ENCODE results near the gene ASB2. TPM values are rescaled to one million over a fixed set of nuclear protein-coding genes. Genes with fewer than 3 reads are reported as not detected.

The ASB2 gene
- total and polyA plus RNA-seq, 2 of the 13 experiments (the other 11 are each of a cell fraction or from before 2014, with no cell fraction given) = 0.82 to 4.1 TPM

- no peak for TF ChIP-seq BORCS8-MEF2B (CRISPR knock-in tag; IDR thresholded peaks at IDR 0.05)
- no peak for TF ChIP-seq IKZF1 (IDR thresholded peaks at IDR 0.05)
- no peak for TF ChIP-seq ZNF264 (CRISPR knock-in tag; IDR thresholded peaks at IDR 0.05)
- no peak for TF ChIP-seq NR2F6 (IDR thresholded peaks at IDR 0.05)
- no peak for TF ChIP-seq NR2F6 (CRISPR knock-in tag; IDR thresholded peaks at IDR 0.05)
- no peak for TF ChIP-seq IKZF4 (CRISPR knock-in tag; IDR thresholded peaks at IDR 0.05; ENCODE audit: borderline replicate concordance, low read depth, not compliant biosample characterization)
Measured at GRCh38 chr14:94010625-94011024, 34.3 kb upstream of the ASB2 start (continued).

GRCh38 chr14:94009767-94010166 is 33.4 kb upstream of the ASB2 start:
- no peak for ATAC-seq

GRCh38 chr14:94008234-94008633 is 31.9 kb upstream of the ASB2 start:
- ChIA-PET CTCF (ENCODE audit: low intra/inter-chr PET ratio, low total read pairs) (no interaction called here), POLR2A (no interaction called here)
- no peak overlapping the region for H3K27ac ChIP-seq (ENCODE audit: extremely low read length, insufficient read depth, low read length)
- no peak overlapping the region for H2AFZ ChIP-seq (ENCODE audit: low read length)
- H3K9me3 ChIP-seq (ENCODE audit: low read length) = no peaks in the 10 kb centered on the region
- no peaks in the 10 kb centered on the region for H4K20me1 ChIP-seq (ENCODE audit: insufficient read depth, low read length)
- H3K27me3 ChIP-seq (ENCODE audit: control insufficient read depth in 1 of 2, insufficient read depth in 2 of 2, low read length in 2 of 2) = no peaks in the 10 kb centered on the region; a peak in 1 of 5 replicates
- no peaks in the 10 kb centered on the region for H3K79me2 ChIP-seq (ENCODE audit: insufficient read depth, low read length)
- intact Hi-C loops (cut with micrococcal nuclease; ENCODE audit: unreplicated experiment) = no loop called here
- no peaks in the 10 kb centered on the region for H3K36me3 ChIP-seq (replicated peaks in 1 of 2; ENCODE audit: control insufficient read depth in 1 of 2, insufficient read depth in 2 of 2, low read length in 2 of 2)
- ATAC-seq (no peak), DNase-seq (ENCODE audit: low spot score) (no peak), FAIRE-seq (no peak)
- in situ Hi-C loops (cut with HindIII; ENCODE audit: extremely low pct_ligation_motif_present, low pct_unique_long_range_greater_than_20kb) = no loop called here
- no peak overlapping the region for H3K4me2 ChIP-seq (ENCODE audit: low read depth, low read length)
- no TSS peak for BruUV-seq (replicated peaks)
- no peak overlapping the region for H3K9ac ChIP-seq (ENCODE audit: insufficient read depth, low read depth, low read length)
- H3K4me1 ChIP-seq (ENCODE audit: insufficient read depth, low read length) = peaks cover 48% of the 10 kb centered on the region
- 44% methylated on average over 3 of the region's 3 CpGs for WGBS (ENCODE audit: low lambda C conversion rate)
- TF ChIP-seq ZNF17 (CRISPR knock-in tag; IDR thresholded peaks at IDR 0.05) (no peak), ZNF460 (CRISPR knock-in tag; IDR thresholded peaks at IDR 0.05; ENCODE audit: borderline replicate concordance) (no peak), ELF3 (CRISPR knock-in tag; IDR thresholded peaks at IDR 0.05) (no peak), SOX6 (IDR thresholded peaks at IDR 0.05) (no peak), SOX6 (CRISPR knock-in tag; IDR thresholded peaks at IDR 0.05) (no peak), ZNF768 (CRISPR knock-in tag; IDR thresholded peaks at IDR 0.05) (peak; percentile 88)
- H3K4me3 ChIP-seq (replicated peaks in 1 of 3; ENCODE audit: insufficient read depth in 1 of 3, low read depth in 2 of 3, low read length in 3 of 3) = no peak overlapping the region

More at GRCh38 chr14:94009767-94010166, 33.4 kb upstream of the ASB2 start:
- no peak for TF ChIP-seq ZNF510 (CRISPR knock-in tag; IDR thresholded peaks at IDR 0.05; ENCODE audit: low read depth)
- peak in 1 of 2 experiments; percentile 32; a peak in 2 of 4 replicates for TF ChIP-seq MAFK (conservative IDR thresholded peaks at IDR 0.05 in 1 of 2, IDR thresholded peaks at IDR 0.05 in 1 of 2; ENCODE audit: low read length in 2 of 2)
- H3K4me1 ChIP-seq (ENCODE audit: insufficient read depth, low read length) = peaks cover 32% of the 10 kb centered on the region
- ChIA-PET CTCF (ENCODE audit: low intra/inter-chr PET ratio, low total read pairs) (no interaction called here), POLR2A (no interaction called here)
- no peak overlapping the region for H3K9ac ChIP-seq (ENCODE audit: insufficient read depth, low read depth, low read length)
- no peak overlapping the region for H3K27ac ChIP-seq (ENCODE audit: extremely low read length, insufficient read depth, low read length)
- no TSS peak for BruUV-seq (replicated peaks)
- H3K4me3 ChIP-seq (replicated peaks in 1 of 3; ENCODE audit: insufficient read depth in 1 of 3, low read depth in 2 of 3, low read length in 3 of 3) = no peak overlapping the region
- H2AFZ ChIP-seq (ENCODE audit: low read length) = no peak overlapping the region
- 9% methylated on average over 4 of the region's 4 CpGs for WGBS (ENCODE audit: low lambda C conversion rate)
- no peaks in the 10 kb centered on the region for H3K9me3 ChIP-seq (ENCODE audit: low read length)
- no peaks in the 10 kb centered on the region for H3K79me2 ChIP-seq (ENCODE audit: insufficient read depth, low read length)
- FAIRE-seq (no peak), DNase-seq (ENCODE audit: low spot score) (no peak)
- intact Hi-C loops (cut with micrococcal nuclease; ENCODE audit: unreplicated experiment) (no loop called here), in situ Hi-C loops (cut with HindIII; ENCODE audit: extremely low pct_ligation_motif_present, low pct_unique_long_range_greater_than_20kb) (no loop called here)
- no peaks in the 10 kb centered on the region; a peak in 2 of 5 replicates for H3K27me3 ChIP-seq (ENCODE audit: control insufficient read depth in 1 of 2, insufficient read depth in 2 of 2, low read length in 2 of 2)
- H4K20me1 ChIP-seq (ENCODE audit: insufficient read depth, low read length) = no peaks in the 10 kb centered on the region
- no peak overlapping the region for H3K4me2 ChIP-seq (ENCODE audit: low read depth, low read length)
- H3K36me3 ChIP-seq (replicated peaks in 1 of 2; ENCODE audit: control insufficient read depth in 1 of 2, insufficient read depth in 2 of 2, low read length in 2 of 2) = no peaks in the 10 kb centered on the region
